Thymus (tissue), 11 donors: ENCODE results near the gene LHFPL3. TPM values are rescaled to one million over a fixed set of nuclear protein-coding genes. Genes with fewer than 3 reads are reported as not detected.

Experiments
- DNase-seq, 9 donors: peaks; one replicate each; pipeline ENCODE4 v3.0.0-alpha.2; 2013; ENCODE audit warnings: low spot score in 9 of 9, low read depth in 6 of 9, missing footprints in 1 of 9
- H3K27ac ChIP-seq, 2 donors: one replicate each; pipeline ENCODE4 v1.5.1; 2013; ENCODE audit warnings: control low read depth in 1 of 2, low read depth in 1 of 2, low read length in 1 of 2, mild to moderate bottlenecking in 1 of 2, moderate library complexity in 1 of 2
- H3K27me3 ChIP-seq, 2 donors: one replicate each; pipeline ENCODE4 v1.5.1; 2013; ENCODE audit warnings: low read length in 1 of 2; ENCODE audit not compliant: control insufficient read depth in 2 of 2, insufficient read depth in 1 of 2
- H3K36me3 ChIP-seq, 2 donors: one replicate each; pipeline ENCODE4 v1.5.1; 2013; ENCODE audit warnings: low read length in 1 of 2, mild to moderate bottlenecking in 1 of 2, moderate library complexity in 1 of 2; ENCODE audit not compliant: control insufficient read depth in 2 of 2, insufficient read depth in 2 of 2
- H3K4me1 ChIP-seq, 2 donors: one replicate each; pipeline ENCODE4 v1.5.1; 2013; ENCODE audit warnings: low read length in 2 of 2; ENCODE audit not compliant: control insufficient read depth in 2 of 2, insufficient read depth in 2 of 2
- H3K4me3 ChIP-seq, 2 donors: one replicate each; pipeline ENCODE4 v1.5.1; 2013; ENCODE audit warnings: low read length in 2 of 2, control low read depth in 1 of 2, mild to moderate bottlenecking in 1 of 2
- H3K9me3 ChIP-seq, 2 donors: one replicate each; pipeline ENCODE4 v1.5.1; 2013; ENCODE audit warnings: low read length in 1 of 2, mild to moderate bottlenecking in 1 of 2; ENCODE audit not compliant: control insufficient read depth in 2 of 2, insufficient read depth in 1 of 2
- WGBS: extraction: QIAGEN DNeasy Blood & Tissue Kit; methylation state at CpG from one replicate; pipeline ENCODE4 v1.1.7; 2013; 5-methylcytosine and 5-hydroxymethylcytosine counted together
- polyA plus RNA-seq: library from polyadenylated mRNA; stranded (reverse); fragments of 200-250 nt; gene quantifications from one replicate; pipeline ENCODE4 v1.2.3, GENCODE V29; 2013
- total RNA-seq: library from RNA; stranded (reverse); fragments of 120-200 nt; gene quantifications from one replicate; pipeline ENCODE4 v1.2.4, GENCODE V29; 2013
- donor health status: healthy.

Gene LHFPL3
- total and polyA plus RNA-seq, 2 donors, result 0.05 to 0.14 TPM

DNA sequence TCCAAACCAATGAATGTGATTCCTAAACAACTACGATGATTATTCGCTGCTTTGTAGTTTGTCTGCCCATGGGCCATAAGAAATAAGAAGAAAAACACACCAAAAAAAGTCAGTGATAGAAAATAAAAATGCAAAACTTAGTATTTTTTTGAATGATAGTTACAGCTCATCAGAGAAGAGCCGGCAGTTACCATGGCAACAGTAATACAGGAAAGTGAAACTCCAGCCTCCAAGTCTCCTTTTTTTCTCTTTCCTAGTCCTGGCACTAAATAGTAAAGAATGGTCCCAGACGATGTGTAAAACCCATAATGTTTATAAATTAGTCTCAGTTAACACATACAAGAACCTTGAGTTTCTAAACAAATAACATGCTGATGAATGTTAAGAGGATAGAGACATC lies 21.6 kb upstream of the LHFPL3 start:
- WGBS, result 89% methylated on average over 4 of the region's 4 CpGs
- H3K27ac ChIP-seq, result no peak overlapping the region

DNA sequence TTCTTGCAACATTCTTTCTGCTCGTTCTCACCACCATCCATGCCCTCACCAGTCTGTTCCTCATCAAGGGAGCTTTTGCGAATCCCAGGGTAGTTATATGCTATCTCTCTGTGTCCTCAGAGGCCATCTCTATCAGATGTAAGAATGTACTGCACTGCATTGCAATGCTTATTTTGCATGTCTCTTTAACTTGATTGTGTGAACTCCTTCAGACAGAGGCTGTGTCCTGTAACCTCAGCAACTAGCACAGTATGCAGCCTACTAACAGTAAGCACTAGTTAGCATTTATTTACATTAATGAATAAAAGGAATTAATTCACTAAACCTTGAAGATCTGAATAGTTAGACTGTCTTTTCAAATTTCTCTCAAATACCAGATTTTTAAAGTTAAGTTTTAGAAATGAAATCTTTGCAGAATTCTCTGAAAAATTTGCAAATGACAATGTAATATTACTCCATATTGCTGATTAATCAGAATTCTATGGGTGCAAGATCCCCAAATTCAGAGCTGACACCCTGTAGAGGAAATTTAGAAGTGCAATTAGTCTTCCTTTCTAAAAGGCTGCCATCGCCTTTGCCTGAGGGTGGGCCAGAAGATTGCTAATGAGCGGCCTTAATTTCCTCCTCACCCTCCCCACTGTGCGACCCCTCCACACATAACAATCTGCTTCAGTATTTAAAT lies 10.3 kb upstream of the LHFPL3 start:
- Histone ChIP-seq H3K36me3 (no peaks in the 10 kb centered on the region), H3K27me3 (no peaks in the 10 kb centered on the region), H3K9me3 (no peaks in the 10 kb centered on the region), H3K27ac (no peak overlapping the region), H3K4me1 (no peaks in the 10 kb centered on the region), H3K4me3 (no peak overlapping the region)
- no peak for DNase-seq
- WGBS, result 72% methylated on average over 5 of the region's 5 CpGs

More for the DNA sequence above, 21.6 kb upstream of the LHFPL3 start:
- H3K9me3 ChIP-seq, result no peaks in the 10 kb centered on the region
- H3K4me1 ChIP-seq, result no peaks in the 10 kb centered on the region
- no peak overlapping the region for H3K4me3 ChIP-seq
- H3K27me3 ChIP-seq, result no peaks in the 10 kb centered on the region
- no peaks in the 10 kb centered on the region for H3K36me3 ChIP-seq
- DNase-seq, result no peak

DNA sequence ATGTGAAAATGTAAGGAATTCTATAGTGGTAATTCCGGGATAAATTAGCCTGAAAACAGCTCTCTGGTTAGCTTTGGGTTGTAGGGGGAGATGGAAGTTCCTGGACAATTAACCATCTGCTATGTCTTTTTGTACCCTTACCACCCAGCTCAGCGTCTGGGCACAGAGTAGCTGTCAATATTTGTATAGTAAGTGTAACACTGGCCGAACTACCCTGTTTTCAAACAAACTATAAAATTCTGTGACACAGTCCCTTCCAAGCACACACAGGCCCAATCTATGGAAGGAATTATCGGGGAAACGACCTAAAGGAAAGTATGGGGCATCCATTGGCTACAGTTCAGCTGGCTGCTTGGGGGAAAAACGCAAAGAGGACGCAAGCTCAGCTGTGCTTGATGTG lies 869 bp upstream of the LHFPL3 start:
- no peak for DNase-seq
- H3K27me3 ChIP-seq, result peaks cover 36 to 51% of the 10 kb centered on the region in 2 donors
- WGBS, result 50% methylated on average over 7 of the region's 7 CpGs

DNA sequence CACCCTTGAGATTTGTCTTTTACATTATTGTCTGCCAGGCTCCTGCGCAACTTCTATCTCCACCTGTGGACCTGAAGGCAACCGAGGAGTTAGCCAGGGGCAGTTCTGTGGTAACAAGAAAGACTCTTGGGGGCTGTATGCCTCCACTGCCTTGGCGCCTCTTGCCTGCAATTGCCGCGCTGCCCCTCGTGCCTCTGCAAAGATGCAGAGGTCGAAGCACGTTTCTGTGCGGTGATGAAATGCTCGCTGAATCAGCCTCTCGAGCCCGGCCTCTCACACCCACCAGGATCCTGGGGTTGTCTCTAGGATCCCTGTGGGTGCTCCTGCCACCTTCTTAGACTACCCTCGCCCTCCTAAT lies 486 bp upstream of the LHFPL3 start:
- H3K9me3 ChIP-seq, result no peaks in the 10 kb centered on the region
- no peak overlapping the region for H3K4me3 ChIP-seq
- no peaks in the 10 kb centered on the region for H3K36me3 ChIP-seq
- H3K27ac ChIP-seq, result no peak overlapping the region
- whole genome bisulfite sequencing, result 11% methylated on average over 13 of the region's 13 CpGs
- DNase-seq, result no peak
- no peaks in the 10 kb centered on the region for H3K4me1 ChIP-seq
- H3K27me3 ChIP-seq, result peaks cover 36 to 51% of the 10 kb centered on the region in 2 donors

More for the DNA sequence above, 869 bp upstream of the LHFPL3 start:
- no peak overlapping the region for H3K27ac ChIP-seq
- H3K4me3 ChIP-seq, result no peak overlapping the region
- no peaks in the 10 kb centered on the region for H3K36me3 ChIP-seq
- no peaks in the 10 kb centered on the region for H3K4me1 ChIP-seq
- no peaks in the 10 kb centered on the region for H3K9me3 ChIP-seq

DNA sequence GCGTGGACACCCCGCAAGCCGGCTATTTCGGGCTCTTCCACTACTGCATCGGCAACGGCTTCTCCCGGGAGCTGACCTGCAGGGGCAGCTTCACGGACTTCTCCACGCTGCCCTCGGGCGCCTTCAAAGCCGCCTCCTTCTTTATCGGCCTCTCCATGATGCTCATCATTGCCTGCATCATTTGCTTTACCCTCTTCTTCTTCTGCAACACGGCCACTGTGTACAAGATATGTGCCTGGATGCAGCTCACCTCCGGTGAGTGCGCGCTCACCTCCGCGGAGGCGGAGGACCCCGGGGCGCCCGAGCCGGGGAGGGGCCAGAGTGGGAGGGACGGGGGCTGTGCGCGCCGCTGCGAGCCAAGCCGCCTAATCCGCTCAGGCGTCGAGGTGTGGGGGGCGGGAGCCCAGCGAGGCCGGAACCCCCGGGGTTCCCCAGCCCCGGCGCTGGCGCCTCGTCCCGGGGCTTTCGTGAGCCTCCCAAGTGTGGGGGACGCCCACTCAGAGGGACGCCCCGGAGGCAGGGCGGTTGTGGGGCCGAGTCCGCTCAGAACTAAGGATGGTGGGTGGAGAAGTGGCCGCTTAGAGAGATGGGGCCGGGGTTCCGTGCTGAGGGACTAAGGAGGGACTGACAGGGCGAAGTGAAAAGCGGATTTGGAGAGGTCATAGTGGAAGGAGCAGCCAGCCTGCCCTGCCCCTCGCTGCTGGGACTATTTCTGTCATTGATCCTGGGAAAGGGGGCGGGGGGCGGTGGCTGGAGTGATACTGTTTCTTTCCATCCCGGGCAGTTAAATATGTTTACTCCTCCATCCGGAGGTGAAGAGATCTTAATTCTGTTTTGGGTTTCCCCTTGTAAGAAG lies 795 bp downstream of the LHFPL3 start:
- no peaks in the 10 kb centered on the region for H3K9me3 ChIP-seq
- no peak for DNase-seq
- H3K27me3 ChIP-seq, result peaks cover 36 to 51% of the 10 kb centered on the region in 2 donors
- no peak overlapping the region for H3K27ac ChIP-seq
- 4% methylated on average over 59 of the region's 59 CpGs for WGBS
- no peaks in the 10 kb centered on the region for H3K36me3 ChIP-seq
- no peak overlapping the region for H3K4me3 ChIP-seq
- H3K4me1 ChIP-seq, result no peaks in the 10 kb centered on the region

DNA sequence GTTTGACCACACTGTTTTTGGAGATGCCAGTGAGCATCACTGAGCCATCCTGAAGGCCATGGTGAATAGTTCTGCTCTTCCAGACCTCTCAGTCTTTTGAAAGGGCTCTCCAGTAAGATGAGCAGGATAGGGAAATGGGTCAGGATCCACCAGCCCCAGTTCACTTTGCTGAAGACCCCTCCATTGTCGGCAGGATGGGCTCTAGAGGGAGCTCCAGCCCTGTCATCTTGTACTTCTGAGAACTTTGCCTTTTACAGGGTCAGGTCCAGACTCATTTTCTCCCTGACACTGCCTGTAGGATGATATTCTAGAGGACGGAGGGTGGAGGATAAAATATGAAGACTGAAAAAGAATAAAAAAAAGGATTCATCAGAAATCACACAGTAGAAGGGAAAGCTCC lies 13.1 kb downstream of the LHFPL3 start:
- Histone ChIP-seq H3K4me3 (no peak overlapping the region), H3K36me3 (no peaks in the 10 kb centered on the region), H3K27me3 (no peaks in the 10 kb centered on the region), H3K4me1 (no peaks in the 10 kb centered on the region), H3K9me3 (no peaks in the 10 kb centered on the region), H3K27ac (no peak overlapping the region)
- no peak for DNase-seq
- 32% methylated on average over 2 of the region's 2 CpGs for WGBS

DNA sequence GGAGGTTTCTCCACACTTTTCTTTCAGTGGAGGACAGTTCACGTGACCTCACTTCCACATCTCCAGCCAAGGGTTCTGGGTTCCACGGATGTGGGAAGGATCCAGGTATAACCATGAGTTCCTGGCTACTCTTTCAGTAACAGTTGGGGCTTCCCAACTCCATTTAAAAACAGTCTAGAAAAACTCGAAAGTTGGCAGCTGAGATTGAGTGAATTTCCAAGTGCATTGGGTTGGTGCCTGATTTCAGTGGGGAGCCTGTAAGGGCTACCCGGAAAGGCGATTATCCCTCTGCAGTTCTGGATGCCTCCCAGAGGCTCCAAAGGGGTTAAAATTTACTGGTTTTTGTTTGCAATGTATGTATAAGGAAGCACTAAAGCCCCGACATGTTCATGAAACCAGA lies 24.3 kb downstream of the LHFPL3 start:
- no peak overlapping the region for H3K4me3 ChIP-seq
- H3K36me3 ChIP-seq, result no peaks in the 10 kb centered on the region
- 85% methylated on average over 6 of the region's 6 CpGs for WGBS
- H3K9me3 ChIP-seq, result no peaks in the 10 kb centered on the region
- H3K27me3 ChIP-seq, result no peaks in the 10 kb centered on the region
- H3K4me1 ChIP-seq, result no peaks in the 10 kb centered on the region
- no peak overlapping the region for H3K27ac ChIP-seq
- DNase-seq, result no peak

DNA sequence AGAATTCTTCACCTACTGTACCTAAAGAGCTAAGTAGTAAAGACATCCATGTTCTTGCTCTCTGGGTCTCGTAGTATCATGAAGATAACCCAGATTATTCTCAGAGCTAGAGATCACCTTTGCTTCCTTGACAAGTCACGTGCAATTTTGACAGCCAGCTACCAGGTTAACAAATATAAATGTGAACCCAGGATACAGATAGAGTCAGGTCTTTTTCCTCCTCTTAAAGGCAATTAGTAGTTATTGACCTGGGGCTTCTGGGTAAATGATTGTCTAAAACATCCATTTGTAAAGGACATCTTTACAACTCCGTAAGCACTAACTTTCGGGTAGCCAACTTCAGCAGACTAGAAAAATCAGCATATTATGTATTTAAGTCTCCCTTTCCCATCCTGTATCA lies 28.8 kb downstream of the LHFPL3 start:
- Histone ChIP-seq H3K4me1 (no peaks in the 10 kb centered on the region), H3K4me3 (no peak overlapping the region), H3K27me3 (no peaks in the 10 kb centered on the region), H3K36me3 (no peaks in the 10 kb centered on the region), H3K27ac (no peak overlapping the region), H3K9me3 (no peaks in the 10 kb centered on the region)
- WGBS, result 89% methylated on average over 4 of the region's 4 CpGs
- DNase-seq, result no peak

DNA sequence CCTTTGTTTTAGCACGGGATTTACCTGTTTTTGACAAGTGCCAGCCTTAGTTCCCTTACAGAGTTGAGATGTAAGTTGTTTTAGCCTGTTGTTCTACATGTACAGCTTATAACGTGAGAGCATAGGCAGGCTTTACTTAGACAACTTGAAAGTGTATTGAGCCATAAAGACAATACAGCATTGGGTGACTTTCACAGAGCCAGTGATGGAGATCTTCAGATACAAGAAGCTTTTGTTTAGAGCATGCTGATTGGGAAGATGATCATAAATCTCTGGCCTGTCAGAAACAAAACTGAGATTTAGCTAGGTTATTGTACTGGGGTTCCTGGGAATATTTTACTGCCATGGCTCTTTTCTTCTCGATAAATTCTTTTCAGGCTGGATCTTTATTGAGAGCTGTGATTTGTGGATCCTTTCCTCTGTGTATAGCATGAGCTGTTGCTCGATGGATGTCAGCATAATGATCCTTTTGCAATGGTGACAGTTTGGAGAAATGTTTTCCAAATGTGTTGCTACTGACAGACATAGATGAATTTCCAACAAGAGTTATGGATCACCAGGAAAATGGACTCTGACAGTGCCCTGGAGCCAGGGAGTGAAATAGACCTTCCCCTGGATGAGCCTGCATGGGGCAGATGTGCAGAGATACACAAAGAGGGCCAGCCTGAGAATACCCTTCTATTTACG lies 30.2 kb downstream of the LHFPL3 start:
- DNase-seq, result no peak
- Histone ChIP-seq H3K4me3 (no peak overlapping the region), H3K36me3 (no peaks in the 10 kb centered on the region), H3K9me3 (no peaks in the 10 kb centered on the region), H3K4me1 (no peaks in the 10 kb centered on the region), H3K27me3 (no peaks in the 10 kb centered on the region), H3K27ac (no peak overlapping the region)
- 83% methylated on average over 5 of the region's 5 CpGs for WGBS
